ENCODE results near the gene DCPS. TPM values are rescaled to one million over a fixed set of nuclear protein-coding genes. Genes with fewer than 3 reads are reported as not detected.

The DCPS gene
- total RNA-seq, 1 experiment from 2014 or later = 33.2 TPM

- Mint-ChIP-seq H3K27me3 (ENCODE audit: unreplicated experiment) (no peaks in the 10 kb centered on the region), H3K9me3 (ENCODE audit: low read depth, unreplicated experiment) (no peaks in the 10 kb centered on the region), H3K36me3 (ENCODE audit: insufficient read depth, unreplicated experiment) (no peaks in the 10 kb centered on the region), H3K4me3 (ENCODE audit: low read depth, unreplicated experiment) (no peak overlapping the region), H3K27ac (ENCODE audit: unreplicated experiment) (no peak overlapping the region), H3K4me1 (ENCODE audit: low read depth, unreplicated experiment) (peaks cover 17% of the 10 kb centered on the region)
- DNase-seq = no peak
- CTCF ChIA-PET = no interaction called here
- no TSS peak for BruUV-seq (replicated peaks)
- no peak for TF ChIP-seq CTCF (IDR thresholded peaks at IDR 0.05; ENCODE audit: unreplicated experiment)
- intact Hi-C loops (cut with micrococcal nuclease; ENCODE audit: unreplicated experiment) = no loop called here
These were observed 84.0 kb downstream of the DCPS start for GRCh38 chr11:126387857-126388256.

GRCh38 chr11:126390272-126390867 is 86.5 kb downstream of the DCPS start:
- peaks cover 17% of the 10 kb centered on the region for H3K4me1 Mint-ChIP-seq (ENCODE audit: low read depth, unreplicated experiment)
- intact Hi-C loops (cut with micrococcal nuclease; ENCODE audit: unreplicated experiment) = no loop called here
- no peak overlapping the region for H3K4me3 Mint-ChIP-seq (ENCODE audit: low read depth, unreplicated experiment)
- no peaks in the 10 kb centered on the region for H3K36me3 Mint-ChIP-seq (ENCODE audit: insufficient read depth, unreplicated experiment)
- H3K27ac Mint-ChIP-seq (ENCODE audit: unreplicated experiment) = no peak overlapping the region
- no peak for TF ChIP-seq CTCF (IDR thresholded peaks at IDR 0.05; ENCODE audit: unreplicated experiment)
- BruUV-seq (replicated peaks) = no TSS peak
- no peaks in the 10 kb centered on the region for H3K27me3 Mint-ChIP-seq (ENCODE audit: unreplicated experiment)
- CTCF ChIA-PET = no interaction called here
- no peaks in the 10 kb centered on the region for H3K9me3 Mint-ChIP-seq (ENCODE audit: low read depth, unreplicated experiment)
- no peak for DNase-seq

GRCh38 chr11:126391286-126391954 is 87.6 kb downstream of the DCPS start:
- CTCF ChIA-PET = no interaction called here
- no peak for TF ChIP-seq CTCF (IDR thresholded peaks at IDR 0.05; ENCODE audit: unreplicated experiment)
- DNase-seq = no peak
- no peaks in the 10 kb centered on the region for H3K9me3 Mint-ChIP-seq (ENCODE audit: low read depth, unreplicated experiment)
- no TSS peak for BruUV-seq (replicated peaks)
- H3K36me3 Mint-ChIP-seq (ENCODE audit: insufficient read depth, unreplicated experiment) = no peaks in the 10 kb centered on the region
- peaks cover 11% of the 10 kb centered on the region for H3K4me1 Mint-ChIP-seq (ENCODE audit: low read depth, unreplicated experiment)
- H3K27ac Mint-ChIP-seq (ENCODE audit: unreplicated experiment) = no peak overlapping the region
- H3K27me3 Mint-ChIP-seq (ENCODE audit: unreplicated experiment) = no peaks in the 10 kb centered on the region
- H3K4me3 Mint-ChIP-seq (ENCODE audit: low read depth, unreplicated experiment) = no peak overlapping the region
- intact Hi-C loops (cut with micrococcal nuclease; ENCODE audit: unreplicated experiment) = no loop called here

- no TSS peak for BruUV-seq (replicated peaks)
- H3K36me3 Mint-ChIP-seq (ENCODE audit: insufficient read depth, unreplicated experiment) = no peaks in the 10 kb centered on the region
- H3K4me1 Mint-ChIP-seq (ENCODE audit: low read depth, unreplicated experiment) = peaks cover 9% of the 10 kb centered on the region
- H3K9me3 Mint-ChIP-seq (ENCODE audit: low read depth, unreplicated experiment) = no peaks in the 10 kb centered on the region
- no peak overlapping the region for H3K4me3 Mint-ChIP-seq (ENCODE audit: low read depth, unreplicated experiment)
- CTCF ChIA-PET = interaction anchor here (0.6 to 0.7 kb wide), 2 partner anchors 15 to 88 kb away, joined by 8 to 10 read pairs; no protein-coding TSS in a partner anchor
- H3K27me3 Mint-ChIP-seq (ENCODE audit: unreplicated experiment) = no peaks in the 10 kb centered on the region
- intact Hi-C loops (cut with micrococcal nuclease; ENCODE audit: unreplicated experiment) = no loop called here
- no peak for DNase-seq
- H3K27ac Mint-ChIP-seq (ENCODE audit: unreplicated experiment) = no peak overlapping the region
- TF ChIP-seq CTCF (IDR thresholded peaks at IDR 0.05; ENCODE audit: unreplicated experiment) = no peak
These were observed 88.2 kb downstream of the DCPS start for GRCh38 chr11:126391970-126392632.

All from Calu3 (cell line).